Raji (cell line): ENCODE results near the gene BCORL1.

ENCODE experiments used
- POLR2A ChIP-seq: IDR thresholded peaks from 2 replicates; pipeline ENCODE4 v1.6.1; 2011; ENCODE audit warnings: low read depth, low read length, control low read depth; ENCODE audit not compliant: insufficient read depth

Gene BCORL1

DNA sequence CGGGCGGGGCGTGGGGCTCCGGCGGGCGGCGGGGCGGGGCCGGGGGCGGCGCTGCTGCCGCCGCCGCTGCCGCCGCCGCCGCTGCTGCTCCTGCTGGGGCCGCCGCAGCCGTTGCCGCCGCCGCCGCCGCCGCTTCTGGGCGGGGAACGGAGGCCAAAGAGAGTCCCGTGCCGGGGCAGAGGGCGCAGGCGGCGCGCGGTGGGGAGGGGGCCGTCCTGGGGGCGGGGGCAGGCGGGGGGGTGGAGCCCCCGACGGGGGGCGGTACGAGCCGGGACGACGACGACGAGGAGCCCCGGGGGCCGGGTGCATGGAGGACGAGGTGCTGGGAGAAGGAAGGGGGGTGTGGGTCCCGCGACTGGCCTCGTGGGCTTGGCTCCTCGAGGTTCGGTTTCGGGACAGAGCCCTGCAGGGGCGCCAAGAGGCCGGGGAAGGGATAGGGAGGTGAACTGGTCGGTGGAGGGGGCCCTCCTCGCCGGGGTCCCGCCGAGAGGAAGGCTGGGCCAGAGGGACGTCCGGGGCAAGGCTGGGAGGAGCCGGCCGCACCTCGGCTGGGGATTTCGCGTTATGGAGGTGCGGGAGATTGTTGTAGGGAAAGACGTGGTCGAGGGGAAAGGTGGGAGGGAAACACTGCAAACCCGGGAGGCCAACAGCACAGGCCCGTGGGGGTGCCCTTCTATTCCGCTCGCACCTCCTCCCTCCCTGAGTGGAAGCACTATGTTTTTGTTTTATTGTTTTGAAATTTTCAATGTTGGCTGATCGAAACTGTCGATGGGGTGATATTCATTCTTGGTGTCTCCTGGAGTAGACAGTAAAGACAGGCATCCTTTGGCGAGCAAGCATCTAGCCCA lies 1.9 kb downstream of the BCORL1 start:
- no peak for TF ChIP-seq POLR2A

DNA sequence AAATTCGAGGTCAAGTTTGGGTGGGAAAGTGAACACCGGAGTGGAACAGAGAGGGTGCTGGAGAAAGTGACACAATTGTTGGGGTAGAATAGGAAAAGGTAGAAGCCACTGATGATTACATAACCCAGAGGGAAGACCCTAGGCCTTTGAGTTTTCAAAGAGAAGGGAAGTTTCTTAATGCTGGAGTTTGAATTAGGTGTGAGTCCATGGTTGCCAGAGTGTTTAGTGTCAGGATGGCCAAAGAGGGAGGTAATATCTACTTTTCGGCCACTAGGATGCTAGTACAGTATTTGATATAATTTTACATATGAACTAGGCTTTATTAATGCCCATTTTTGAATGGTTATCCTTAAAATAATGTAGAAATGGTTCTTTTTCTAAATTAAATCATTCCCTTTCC lies 5.4 kb downstream of the BCORL1 start:
- no peak for TF ChIP-seq POLR2A

DNA sequence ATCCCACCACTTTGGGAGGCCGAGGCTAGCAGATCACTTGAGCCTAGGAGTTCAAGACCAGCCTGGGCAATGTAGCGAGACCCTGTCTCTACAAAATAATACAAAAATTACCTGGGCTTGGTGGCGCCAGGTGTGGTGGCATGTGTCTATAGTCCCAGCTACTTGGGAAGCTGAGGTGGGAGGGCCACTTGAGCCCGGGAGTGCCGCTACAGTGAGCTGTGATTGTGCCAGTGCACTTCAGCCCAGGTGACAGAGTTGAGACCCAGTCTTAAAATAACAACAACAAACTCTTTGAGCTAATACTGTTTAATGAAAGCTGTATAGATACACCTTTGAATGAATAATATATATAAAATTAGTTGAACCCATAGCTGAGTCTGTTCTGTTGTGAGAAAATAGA lies 9.7 kb downstream of the BCORL1 start:
- no peak for TF ChIP-seq POLR2A

DNA sequence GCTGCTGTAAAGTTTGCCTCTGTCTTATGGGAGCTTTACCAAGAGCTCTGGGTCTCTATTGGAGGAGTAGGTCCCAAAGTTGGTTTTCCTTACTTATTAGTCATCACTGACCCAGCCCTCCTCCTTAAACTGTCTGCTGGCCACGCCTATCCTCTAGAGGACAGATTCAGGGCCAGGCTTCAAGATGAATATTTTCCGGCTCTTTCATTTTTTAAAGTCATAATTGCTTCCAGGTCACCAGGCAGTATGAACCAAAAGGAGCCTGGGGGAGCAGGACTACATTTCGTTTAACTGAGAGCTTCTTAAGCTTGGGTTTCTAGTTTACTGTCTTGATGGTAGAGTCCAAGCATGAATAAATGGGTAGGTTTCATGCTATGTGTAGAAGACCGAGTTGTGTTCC lies 13.7 kb downstream of the BCORL1 start:
- TF ChIP-seq POLR2A: no peak

DNA sequence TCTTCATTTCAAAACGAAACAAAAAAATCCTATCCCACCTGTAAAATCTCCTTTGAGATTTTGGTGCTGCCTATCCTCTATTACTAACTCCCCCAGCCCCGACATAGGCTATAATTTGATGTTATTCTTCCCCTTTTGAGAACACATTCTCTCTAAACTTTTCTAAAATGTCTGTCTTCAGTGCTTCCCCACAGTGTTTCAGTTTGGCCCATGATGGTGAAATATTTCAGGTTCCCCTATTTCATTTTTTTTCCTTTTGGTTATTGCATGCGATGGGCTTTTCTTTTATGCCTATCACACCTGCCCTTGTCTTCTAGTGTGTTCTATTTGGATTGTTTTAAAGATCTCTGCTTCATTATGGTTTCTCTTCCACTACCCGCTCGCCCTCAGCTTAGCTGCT lies 14.7 kb downstream of the BCORL1 start:
- TF ChIP-seq POLR2A: no peak

DNA sequence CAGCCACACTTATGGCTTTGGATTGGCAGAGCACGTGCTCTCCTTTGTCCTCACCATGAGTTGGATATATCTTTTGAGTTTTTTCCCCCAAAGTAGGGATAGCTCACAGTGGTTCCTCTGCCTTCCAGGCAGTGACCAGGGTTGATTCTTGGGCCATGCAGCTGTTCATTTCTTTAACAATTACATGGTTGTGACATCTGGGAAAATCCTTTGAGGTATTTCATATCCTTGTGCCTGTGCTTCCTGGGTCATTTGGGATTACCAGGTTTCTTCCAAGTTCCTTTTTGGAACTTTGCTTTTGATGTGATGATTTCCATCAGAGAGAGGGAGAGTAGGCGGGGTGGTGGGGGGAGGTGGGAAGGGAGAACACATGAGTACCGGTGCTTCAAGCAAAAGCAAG lies 15.6 kb downstream of the BCORL1 start:
- TF ChIP-seq POLR2A: no peak

DNA sequence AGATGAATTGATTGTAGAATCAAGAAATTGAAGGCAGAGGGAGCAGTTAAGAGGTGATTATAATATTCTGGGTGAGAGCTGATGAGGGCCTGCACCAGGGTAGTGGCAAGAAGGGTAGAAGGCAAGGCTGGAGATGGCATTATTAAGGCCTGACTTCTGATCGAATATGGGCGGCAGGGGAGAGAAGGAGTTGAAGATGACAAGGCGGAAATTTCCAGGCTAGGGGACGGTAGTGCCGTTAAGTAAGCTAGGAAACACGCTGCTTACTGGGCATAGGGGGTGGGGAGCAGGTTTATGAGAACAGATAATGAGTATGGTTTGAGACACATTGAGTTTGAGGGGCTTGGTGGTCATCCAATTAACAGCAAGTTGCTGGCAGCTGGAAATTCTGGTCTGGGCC lies 19.5 kb downstream of the BCORL1 start:
- TF ChIP-seq POLR2A: no peak

DNA sequence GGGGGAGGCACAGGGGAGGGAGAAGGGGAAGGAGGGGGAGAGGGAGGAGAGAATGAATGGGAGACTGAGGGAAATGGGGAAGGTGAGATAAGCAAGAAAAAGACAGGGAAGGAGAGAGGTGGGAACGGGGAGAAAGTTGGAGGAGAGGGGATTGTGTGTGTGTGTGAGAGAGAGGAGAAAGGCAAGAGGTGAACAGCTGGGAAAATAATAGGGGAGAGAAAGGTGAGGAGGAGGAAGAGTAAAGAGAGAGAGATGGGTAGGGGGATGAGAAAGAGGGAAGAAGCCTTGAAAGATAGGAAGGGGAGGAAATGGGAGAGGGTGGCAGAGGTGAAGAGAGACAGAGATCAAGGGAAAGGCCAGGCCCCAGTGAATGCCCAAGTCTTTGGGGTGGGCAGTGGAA lies 20.1 kb downstream of the BCORL1 start:
- TF ChIP-seq POLR2A: no peak

DNA sequence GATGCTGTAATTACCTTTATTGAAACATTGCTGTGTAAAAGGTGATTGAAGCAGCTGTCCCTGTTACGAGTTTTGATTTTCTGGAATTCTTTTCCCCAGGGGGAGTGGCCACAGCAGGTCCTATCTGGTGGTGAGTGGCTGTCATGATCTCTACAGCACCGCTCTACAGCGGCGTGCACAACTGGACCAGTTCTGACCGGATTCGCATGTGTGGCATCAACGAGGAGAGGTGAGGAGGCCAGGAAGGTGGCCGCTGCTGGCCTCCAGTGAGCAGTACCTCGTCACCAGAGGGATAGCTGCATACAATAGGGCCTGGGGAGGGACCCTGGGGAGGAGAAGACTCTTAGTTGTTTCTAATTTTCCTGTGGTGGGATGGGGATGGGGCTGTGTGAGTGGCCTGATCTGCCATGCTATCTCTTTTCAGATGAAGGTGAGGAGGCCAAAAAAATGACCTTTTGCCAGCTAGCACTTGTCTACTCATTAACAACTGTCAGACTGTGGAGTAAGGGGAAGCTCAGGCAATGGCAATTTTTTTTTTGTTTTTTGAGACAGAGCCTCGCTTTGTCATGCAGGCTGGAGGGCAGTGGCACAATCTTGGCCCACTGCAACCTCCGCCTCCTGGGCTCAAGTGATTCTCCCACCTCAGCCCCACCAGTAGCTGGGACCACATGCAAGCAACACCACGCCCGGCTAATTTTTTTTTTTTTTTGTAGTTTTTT lies 22.8 kb downstream of the BCORL1 start:
- no peak for TF ChIP-seq POLR2A

DNA sequence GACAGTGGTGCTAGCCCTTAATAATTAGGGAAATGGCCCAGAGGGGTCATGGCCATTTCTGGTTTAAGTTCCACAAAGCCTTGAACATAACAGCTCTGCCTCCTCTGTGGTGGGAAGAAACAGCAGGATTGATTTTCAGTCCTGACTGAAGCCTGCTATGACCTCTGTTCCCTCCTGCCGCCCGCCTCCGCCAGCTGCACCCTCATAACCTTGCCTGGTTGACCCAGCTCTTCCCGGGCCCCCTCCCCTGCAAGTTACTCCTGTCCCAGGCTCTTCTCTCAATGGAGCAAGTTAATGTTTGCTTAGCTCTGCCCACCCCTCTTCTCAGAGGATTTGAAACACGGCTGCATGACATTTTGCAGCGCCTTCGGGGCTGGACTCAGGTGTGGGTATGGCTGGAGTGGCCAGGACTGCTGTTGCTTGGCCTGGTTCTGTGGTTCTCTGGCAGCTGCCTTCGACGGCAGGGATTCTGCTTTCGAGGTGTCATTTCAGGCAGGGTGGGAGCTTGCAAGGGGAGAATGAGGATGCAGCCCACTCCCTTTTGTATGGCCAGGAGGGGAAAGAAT lies 27.3 kb downstream of the BCORL1 start:
- no peak for TF ChIP-seq POLR2A

DNA sequence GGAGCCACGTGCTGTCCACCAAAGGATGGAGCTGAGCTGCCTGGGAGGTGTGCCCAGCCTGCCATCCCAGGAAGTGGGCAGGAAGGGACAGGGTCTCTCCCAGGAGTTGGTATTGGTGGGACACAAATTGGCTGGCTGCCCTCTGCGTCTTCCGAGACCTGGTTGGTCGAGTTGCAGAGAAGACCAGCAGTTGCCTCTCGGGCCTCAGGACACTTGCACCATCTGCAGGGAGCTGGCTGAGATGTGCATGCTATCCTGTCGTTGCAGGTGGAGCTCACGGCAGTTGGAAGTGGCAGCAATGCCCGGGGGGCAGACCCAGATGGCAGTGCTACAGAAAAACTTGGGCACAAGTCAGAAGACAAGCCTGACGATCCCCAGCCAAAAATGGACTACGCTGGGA lies 30.2 kb downstream of the BCORL1 start:
- no peak for TF ChIP-seq POLR2A

DNA sequence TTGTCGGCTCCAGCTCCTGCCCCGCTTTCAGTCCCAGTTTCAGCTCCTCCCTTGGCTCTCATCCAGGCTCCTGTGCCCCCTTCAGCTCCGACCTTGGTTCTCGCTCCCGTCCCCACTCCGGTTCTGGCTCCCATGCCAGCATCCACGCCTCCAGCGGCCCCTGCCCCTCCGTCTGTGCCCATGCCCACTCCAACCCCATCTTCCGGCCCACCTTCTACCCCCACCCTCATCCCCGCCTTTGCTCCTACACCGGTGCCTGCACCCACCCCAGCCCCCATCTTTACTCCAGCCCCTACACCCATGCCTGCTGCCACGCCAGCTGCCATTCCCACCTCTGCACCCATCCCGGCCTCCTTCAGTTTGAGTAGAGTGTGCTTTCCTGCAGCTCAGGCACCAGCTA lies 31.2 kb downstream of the BCORL1 start:
- TF ChIP-seq POLR2A: no peak

DNA sequence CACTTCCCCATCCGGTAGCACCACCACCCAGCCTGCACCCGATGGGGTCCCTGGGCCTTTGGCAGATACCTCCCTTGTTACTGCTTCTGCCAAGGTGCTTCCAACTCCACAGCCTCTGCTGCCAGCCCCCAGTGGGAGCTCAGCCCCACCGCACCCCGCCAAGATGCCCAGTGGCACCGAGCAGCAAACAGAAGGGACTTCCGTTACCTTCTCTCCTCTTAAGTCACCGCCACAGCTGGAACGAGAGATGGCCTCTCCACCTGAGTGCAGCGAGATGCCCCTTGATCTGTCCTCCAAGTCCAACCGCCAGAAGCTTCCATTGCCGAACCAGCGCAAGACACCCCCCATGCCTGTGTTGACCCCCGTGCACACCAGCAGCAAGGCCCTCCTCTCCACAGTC lies 31.9 kb downstream of the BCORL1 start:
- no peak for TF ChIP-seq POLR2A

DNA sequence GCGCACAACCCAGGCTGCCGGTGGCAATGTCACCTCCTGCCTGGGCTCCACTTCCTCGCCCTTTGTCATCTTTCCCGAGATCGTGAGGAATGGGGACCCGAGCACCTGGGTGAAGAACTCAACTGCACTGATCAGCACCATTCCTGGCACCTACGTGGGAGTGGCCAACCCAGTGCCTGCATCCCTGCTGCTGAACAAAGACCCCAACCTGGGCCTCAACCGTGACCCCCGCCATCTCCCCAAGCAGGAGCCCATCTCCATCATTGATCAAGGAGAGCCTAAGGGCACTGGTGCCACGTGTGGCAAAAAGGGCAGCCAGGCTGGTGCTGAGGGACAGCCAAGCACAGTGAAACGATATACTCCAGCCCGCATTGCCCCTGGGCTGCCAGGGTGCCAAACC lies 32.3 kb downstream of the BCORL1 start:
- TF ChIP-seq POLR2A: no peak

DNA sequence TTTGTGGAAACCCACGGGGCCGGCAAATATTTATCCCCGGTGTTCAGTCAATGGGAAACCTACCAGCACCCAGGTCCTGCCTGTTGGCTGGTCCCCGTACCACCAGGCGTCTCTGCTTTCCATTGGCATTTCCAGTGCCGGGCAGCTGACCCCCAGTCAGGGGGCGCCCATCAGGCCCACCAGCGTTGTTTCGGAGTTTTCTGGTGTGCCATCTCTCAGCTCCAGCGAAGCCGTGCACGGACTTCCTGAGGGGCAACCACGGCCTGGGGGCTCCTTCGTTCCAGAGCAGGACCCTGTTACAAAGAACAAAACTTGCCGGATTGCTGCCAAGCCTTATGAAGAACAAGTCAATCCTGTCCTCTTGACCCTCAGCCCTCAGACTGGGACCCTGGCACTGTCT lies 32.7 kb downstream of the BCORL1 start:
- no peak for TF ChIP-seq POLR2A

DNA sequence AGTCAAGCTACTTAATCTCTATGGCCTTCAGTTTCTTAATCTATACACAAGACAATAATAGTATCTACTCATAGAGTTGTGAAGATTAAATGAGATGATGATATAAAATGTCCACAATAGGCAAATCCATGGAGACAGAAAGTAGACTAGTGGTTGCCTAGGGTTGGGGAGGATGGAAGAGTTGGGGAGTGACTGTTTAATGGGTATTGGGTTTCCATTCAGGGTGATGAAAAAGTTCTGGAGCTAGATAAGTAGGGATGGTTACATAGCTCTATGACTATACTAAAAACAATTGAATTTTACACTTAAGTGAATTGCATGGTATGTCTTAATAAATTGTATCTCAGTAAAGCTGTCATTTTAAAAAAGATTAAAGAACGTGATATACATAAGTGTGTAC lies 35.7 kb downstream of the BCORL1 start:
- no peak for TF ChIP-seq POLR2A
